ENCODE measurements around the gene USF2. TPM values are rescaled to one million over a fixed set of nuclear protein-coding genes. Genes with fewer than 3 reads are reported as not detected.
A peak's percentile ranks its signal among the peaks of the same experiment; 100 is the strongest.

Gene USF2
- total and polyA plus RNA-seq, 2 of the 8 experiments (the other 6 are each of a cell fraction or from before 2014, with no cell fraction given), result 74.1 to 109 TPM

DNA sequence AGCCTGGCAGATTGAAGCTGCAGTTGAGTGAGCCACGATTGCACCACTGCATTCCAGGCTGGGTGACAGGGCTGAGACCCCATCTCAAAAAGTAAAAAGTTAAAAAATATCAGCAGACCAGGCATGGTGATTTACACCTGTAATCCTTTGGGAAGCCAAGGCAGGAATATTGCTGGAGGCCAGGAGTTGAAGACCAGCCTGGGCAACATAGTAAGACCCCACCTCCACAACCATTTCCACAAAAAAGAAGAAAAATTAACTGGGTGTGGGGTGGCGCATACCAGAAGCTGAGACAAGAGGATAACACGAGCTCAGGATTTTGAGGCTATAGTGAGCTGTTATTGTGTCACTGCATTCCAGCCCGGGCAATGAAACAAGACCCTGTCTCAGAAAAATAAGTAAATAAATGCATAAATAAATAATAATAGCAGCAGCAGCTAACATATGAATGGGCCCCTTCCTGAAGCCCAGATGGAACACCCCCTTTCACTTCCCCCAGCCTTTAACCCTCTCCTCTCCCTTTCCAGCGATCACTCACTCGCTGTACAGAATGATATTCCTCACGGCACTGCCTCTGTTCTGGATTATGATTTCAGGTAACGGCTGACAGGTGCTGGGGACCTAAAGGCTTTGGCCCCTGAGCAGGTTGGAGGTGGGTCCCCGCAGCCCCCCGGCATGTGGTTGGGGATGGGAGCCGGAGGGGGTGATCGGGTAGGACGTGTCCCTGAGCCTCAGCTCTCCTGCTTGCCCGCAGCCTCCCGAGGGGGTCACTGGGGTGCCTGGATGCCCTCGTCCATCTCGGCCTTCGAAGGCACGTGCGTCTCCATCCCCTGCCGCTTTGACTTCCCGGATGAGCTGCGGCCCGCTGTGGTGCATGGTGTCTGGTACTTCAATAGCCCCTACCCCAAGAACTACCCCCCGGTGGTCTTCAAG is 26.4 kb downstream of the USF2 start:
- Histone ChIP-seq H3K23ac (ENCODE audit: insufficient read length) (no peak overlapping the region), H3K4me3 (ENCODE audit: extremely low read depth in 1 of 4, insufficient read depth in 2 of 4, low read depth in 3 of 4, low read length in 4 of 4) (no peak overlapping the region), H2BK120ac (replicated peaks; ENCODE audit: low read depth, low read length) (no peak overlapping the region), H3K27me3 (replicated peaks in 1 of 4; ENCODE audit: control insufficient read depth in 3 of 4, extremely low read depth in 1 of 4, insufficient read depth in 3 of 4, low read length in 3 of 4) (peaks cover 0 to 12% (median 2%) of the 10 kb centered on the region in 4 experiments; a peak in 2 of 7 replicates), H2BK5ac (ENCODE audit: low read depth, low read length) (peak overlapping the region; percentile 73; the same call in 1 of the 2 replicates), H3K9me3 (ENCODE audit: insufficient read depth in 2 of 2, low read depth in 1 of 2, low read length in 1 of 2) (no peaks in the 10 kb centered on the region; a peak in 1 of 4 replicates), H3K4me2 (ENCODE audit: insufficient read depth in 1 of 2, low read depth in 2 of 2, low read length in 2 of 2) (no peak overlapping the region), H2BK20ac (ENCODE audit: low read length) (0 out of 2 replicates have a peak overlapping the region, but pooled peaks have one; percentile 21), H2BK12ac (ENCODE audit: low read depth, low read length) (no peak overlapping the region), H4K8ac (ENCODE audit: extremely low read depth, insufficient read depth, low read length) (peak overlapping the region; percentile 72), H3K27ac (ENCODE audit: low read depth, low read length) (no peak overlapping the region), H3K4me1 (replicated peaks in 1 of 4; ENCODE audit: control insufficient read depth in 3 of 4, insufficient read depth in 4 of 4, low read length in 3 of 4) (peaks cover 0 to 24% (median 10%) of the 10 kb centered on the region in 4 experiments; a peak in 6 of 7 replicates), H3K14ac (ENCODE audit: insufficient read length) (no peak overlapping the region), H4K91ac (replicated peaks; ENCODE audit: insufficient read length, low read length) (peak overlapping the region; percentile 62), H2BK15ac (ENCODE audit: low read length) (peak overlapping the region; percentile 32; the same call in 1 of the 2 replicates), H3K79me2 (ENCODE audit: control insufficient read depth in 1 of 2, insufficient read depth in 2 of 2, low read length in 2 of 2) (no peaks in the 10 kb centered on the region), H4K20me1 (replicated peaks in 1 of 2; ENCODE audit: control insufficient read depth in 1 of 2, insufficient read depth in 2 of 2, low read length in 2 of 2) (peaks cover 0 to 21% of the 10 kb centered on the region in 2 experiments), H4K5ac (ENCODE audit: insufficient read length, low read depth, low read length) (no peak overlapping the region), H3K56ac (replicated peaks; ENCODE audit: insufficient read length, low read depth, low read length) (peak overlapping the region; percentile 42), H3K9ac (replicated peaks in 1 of 4; ENCODE audit: extremely low read depth in 1 of 4, low read depth in 3 of 4, low read length in 3 of 4) (no peak overlapping the region), H3K18ac (ENCODE audit: extremely low read depth, low read length) (no peak overlapping the region), H3K36me3 (ENCODE audit: control insufficient read depth in 2 of 4, insufficient read depth in 4 of 4, low read length in 3 of 4) (no peaks in the 10 kb centered on the region; a peak in 1 of 8 replicates), H2AFZ (ENCODE audit: low read length) (no peak overlapping the region; the same call in 1 of the 2 replicates), H3K4ac (replicated peaks; ENCODE audit: insufficient read length, low read depth, low read length) (no peak overlapping the region), H3K23me2 (ENCODE audit: low read depth, low read length) (peaks cover 24% of the 10 kb centered on the region; the same call in 1 of the 2 replicates), H3K79me1 (ENCODE audit: low read depth, low read length) (peaks cover 3% of the 10 kb centered on the region; the same call in 1 of the 2 replicates), H2AK5ac (ENCODE audit: low read depth, low read length) (no peak overlapping the region)
- ChIA-PET POLR2A (ENCODE audit: partially characterized antibody) (interaction anchor here (0.8 to 2.9 kb wide), 4 partner anchors 14 to 215 kb away, joined by 3 to 18 read pairs (median 3); partner anchors contain the start of gene HAMP), CTCF (ENCODE audit: partially characterized antibody) (interaction anchor here (0.5 to 1.8 kb wide), 8 partner anchors 8 to 76 kb away, joined by 3 to 6 read pairs (median 4); no protein-coding TSS in a partner anchor)
- TF ChIP-seq, protein P1, sequence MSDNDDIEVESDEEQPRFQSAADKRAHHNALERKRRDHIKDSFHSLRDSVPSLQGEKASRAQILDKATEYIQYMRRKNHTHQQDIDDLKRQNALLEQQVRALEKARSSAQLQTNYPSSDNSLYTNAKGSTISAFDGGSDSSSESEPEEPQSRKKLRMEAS (IDR thresholded peaks at IDR 0.05), result peak; percentile 82
- no peak for TF ChIP-seq SUZ12 (IDR thresholded peaks at IDR 0.05; ENCODE audit: low read length)
- WGBS, 2 experiments (ENCODE audit: extremely low coverage in 1 of 2, insufficient coverage in 1 of 2, insufficient read length in 1 of 2, insufficient replicate concordance in 2 of 2, low coverage in 1 of 2, low lambda C conversion rate in 2 of 2, missing lambda C conversion rate in 1 of 2), result 76% methylated on average over 24 of the region's 25 CpGs; no CpG with 5 or more reads in 1 of the 2 experiments
- FAIRE-seq (no peak), DNase-seq (ENCODE audit: low read depth in 1 of 2, low spot score in 2 of 2) (peak in 1 of 2 experiments; percentile 56)

Measured in H1 (cell line).